Right lobe of liver (tissue), 4 donors: Measurements from ENCODE around the gene CLMN.

Experiments
- CTCF ChIP-seq, 4 donors: fragments of 200-600 bp in 3 of 4; fragments of 450-650 bp in 1 of 4; IDR thresholded peaks; one replicate each; pipeline versions ENCODE4 v1.5.1 to v1.8.0; 2016 to 2022; ENCODE audit warnings: antibody characterized with exemption in 4 of 4, mild to moderate bottlenecking in 2 of 4
- POLR2A ChIP-seq: fragments of 450-650 bp; IDR thresholded peaks from one replicate; pipeline ENCODE4 v1.6.1; 2017; ENCODE audit warnings: antibody characterized with exemption, mild to moderate bottlenecking
- donor health status: DM: no; HTN: no; CAD: no.
- donor health status: DM: no; HTN: no; CAD: no.
- donor health status: DM: no; HTN: yes; CAD: no.

GRCh38 chr14:95310635-95311380 lies 8.9 kb downstream of the CLMN start:
- TF ChIP-seq CTCF (IDR thresholded peaks at IDR 0.05) (no peak), POLR2A (no peak)
